ENCODE results near the gene EGFL6.
"Not testable (repeated sequence)": the region's sequence is repeated elsewhere in the genome, so short reads cannot be mapped to it uniquely, and the experiment has no call there.

EGFL6 gene

DNA sequence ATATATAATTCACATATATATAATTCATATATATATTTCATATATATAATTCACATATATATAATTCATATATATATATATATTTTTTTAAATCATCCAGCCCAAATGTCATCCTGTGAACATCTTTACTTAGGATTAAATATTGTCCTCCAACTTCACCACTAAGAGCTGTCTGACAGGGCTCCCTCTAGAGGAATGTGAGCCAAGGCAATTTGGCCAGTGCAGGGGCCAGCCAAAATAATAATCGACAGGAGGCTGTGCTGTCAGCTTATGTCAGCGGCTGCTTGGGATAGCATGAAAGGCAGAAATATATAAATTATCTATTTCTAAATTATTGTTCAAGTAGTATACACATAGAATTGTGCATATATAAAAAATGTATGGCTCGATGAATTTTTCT lies 29.5 kb downstream of the EGFL6 start:
- FAIRE-seq = no peak

GRCh38 chrX:13599491-13599890 lies 30.1 kb downstream of the EGFL6 start:
- no peak for FAIRE-seq

DNA sequence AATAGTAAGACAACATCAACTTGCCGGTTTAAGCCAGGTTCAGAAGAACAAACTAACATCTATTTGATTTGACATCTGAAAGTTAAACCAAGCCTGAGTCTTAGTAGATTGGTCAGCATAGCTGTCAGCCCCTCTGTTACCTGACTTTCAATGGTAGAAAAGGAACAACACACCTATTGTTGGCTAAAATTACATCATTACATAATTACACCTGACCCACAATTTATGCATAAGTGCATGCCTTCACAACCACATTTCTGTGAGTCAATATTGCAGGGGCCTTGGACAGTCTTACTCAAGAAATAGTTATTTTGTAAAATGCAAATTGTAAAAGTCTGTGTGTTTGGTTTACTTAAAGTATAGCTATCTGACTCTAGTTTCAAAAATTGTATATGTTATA lies 36.2 kb downstream of the EGFL6 start:
- FAIRE-seq = no peak

- FAIRE-seq = no peak
Measured at GRCh38 chrX:13607331-13607995, 38.1 kb downstream of the EGFL6 start.

- FAIRE-seq = no peak
Measured at GRCh38 chrX:13607996-13608365, 38.6 kb downstream of the EGFL6 start.

GRCh38 chrX:13614154-13614553 lies 44.8 kb downstream of the EGFL6 start:
- no peak for FAIRE-seq

DNA sequence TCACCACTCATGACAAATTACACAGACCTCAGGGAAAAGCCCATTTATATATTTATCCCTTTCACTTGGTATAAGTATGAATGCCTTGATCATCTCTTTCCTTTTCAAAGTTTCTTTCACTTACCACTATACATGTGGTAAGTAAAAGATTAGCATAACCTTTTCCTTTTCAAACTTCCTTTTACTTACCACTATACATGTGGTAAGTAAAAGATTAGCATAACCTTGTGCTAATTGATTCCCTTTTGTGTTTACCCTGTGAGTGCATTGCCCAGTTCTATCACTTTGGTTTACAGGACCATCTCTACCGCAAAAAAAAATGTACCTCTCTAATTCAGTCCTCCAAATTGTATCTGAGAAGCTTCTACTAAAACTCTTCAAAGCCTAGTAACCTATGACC lies 50.8 kb downstream of the EGFL6 start:
- FAIRE-seq = no peak

- no peak for FAIRE-seq
Measured at GRCh38 chrX:13622401-13622964, 53.1 kb downstream of the EGFL6 start.

DNA sequence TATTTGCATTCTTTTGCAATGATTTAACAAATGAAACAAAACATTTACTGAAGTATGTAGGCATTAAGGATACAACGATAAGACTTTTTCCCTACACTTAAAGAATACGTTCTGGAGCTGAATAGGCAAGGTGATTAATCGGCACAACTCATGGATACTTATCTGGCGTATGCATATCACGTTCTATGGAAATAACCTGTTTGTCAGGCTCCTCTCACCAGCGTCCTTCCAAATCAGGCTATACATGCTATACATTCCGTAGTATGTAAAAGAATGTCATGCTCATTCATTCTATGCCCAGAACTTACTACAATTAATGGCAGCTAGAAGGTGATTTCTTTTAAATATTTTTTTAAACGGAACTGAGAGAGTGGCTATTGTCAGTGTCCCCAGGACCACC lies 57.9 kb downstream of the EGFL6 start:
- FAIRE-seq = no peak

GRCh38 chrX:13637224-13637623 lies 67.8 kb downstream of the EGFL6 start:
- FAIRE-seq = not testable (repeated sequence)

DNA sequence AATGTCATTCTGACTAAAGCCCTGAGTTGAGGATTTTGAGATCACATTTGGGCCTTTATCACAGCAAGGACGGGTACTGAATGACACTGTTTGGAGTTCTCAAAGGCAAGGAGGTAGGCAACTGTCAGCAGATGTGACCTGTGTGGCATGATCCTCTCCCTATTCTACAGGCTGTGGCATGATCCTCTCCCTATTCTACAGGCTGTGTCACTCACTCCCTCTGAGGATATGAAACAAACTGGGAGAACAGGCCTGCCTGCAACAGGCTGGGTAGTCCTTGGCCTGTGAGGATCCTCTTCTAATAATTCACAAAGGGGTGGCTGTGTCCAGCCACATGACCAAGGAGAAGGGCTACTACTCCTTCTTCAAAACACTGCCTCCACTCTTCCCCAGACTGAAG lies 68.6 kb downstream of the EGFL6 start:
- FAIRE-seq = no peak

DNA sequence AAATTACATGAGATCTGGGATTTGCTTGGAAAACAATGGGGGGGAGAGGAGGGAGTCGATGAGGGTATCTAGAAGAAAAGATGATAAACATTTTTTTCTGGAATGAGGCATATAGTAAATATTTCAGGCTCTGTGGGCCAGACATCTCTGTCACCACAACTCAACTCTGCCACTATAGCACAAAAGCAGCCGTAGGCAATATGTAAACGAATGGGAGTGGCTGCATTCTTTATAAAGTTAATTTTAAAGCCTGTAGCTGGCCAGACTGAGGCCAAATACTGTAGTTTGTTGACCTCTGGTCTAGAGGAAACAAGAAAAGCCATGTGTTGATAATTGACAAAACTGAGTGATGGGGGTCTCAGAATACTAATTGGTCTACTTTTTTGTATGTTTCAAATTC lies 69.4 kb downstream of the EGFL6 start:
- no peak for FAIRE-seq

DNA sequence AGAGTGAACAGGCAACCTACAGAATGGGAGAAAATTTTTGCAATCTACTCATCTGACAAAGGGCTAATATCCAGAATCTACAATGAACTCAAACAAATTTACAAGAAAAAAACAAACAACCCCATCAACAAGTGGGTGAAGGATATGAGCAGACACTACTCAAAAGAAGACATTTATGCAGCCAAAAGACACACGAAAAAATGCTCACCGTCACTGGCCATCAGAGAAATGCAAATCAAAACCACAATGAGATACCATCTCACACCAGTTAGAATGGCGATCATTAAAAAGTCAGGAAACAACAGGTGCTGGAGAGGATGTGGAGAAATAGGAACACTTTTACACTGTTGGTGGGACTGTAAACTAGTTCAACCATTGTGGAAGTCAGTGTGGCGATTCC lies 72.3 kb downstream of the EGFL6 start:
- FAIRE-seq = not testable (repeated sequence)

DNA sequence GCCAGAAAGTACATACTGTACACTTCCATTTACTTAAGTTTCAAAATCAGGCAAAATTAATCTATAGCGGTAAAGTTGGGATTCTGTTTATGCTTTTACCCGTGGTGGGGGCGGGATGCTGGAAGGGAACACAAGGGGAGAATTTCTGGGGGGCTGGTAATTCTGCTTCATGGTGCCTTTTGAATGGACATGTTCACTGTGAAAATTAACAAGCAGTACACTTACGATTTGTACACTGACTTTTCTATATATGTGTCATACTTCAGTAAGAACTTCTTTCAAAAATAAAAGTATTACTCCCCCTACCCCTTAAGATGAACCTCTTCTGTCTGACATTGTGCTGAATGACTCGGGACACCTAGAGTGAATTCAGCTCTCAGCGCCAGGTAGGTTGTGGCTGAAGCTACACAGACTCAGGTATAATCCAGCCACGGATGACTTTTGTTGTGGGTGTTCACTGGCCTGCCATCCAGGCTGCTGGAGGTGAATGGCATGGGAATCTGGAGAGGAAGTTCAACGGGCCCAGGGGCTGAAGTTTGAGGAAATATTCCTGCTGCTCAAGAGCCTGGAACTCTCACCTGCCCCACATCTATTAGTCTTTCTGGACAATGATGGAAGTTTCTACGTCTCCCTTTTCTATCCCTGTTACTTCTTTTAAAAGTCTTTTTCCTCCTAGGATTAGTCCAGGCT lies 76.2 kb downstream of the EGFL6 start:
- FAIRE-seq = no peak

GRCh38 chrX:13646154-13646549 lies 76.8 kb downstream of the EGFL6 start:
- FAIRE-seq = peak; percentile 87

DNA sequence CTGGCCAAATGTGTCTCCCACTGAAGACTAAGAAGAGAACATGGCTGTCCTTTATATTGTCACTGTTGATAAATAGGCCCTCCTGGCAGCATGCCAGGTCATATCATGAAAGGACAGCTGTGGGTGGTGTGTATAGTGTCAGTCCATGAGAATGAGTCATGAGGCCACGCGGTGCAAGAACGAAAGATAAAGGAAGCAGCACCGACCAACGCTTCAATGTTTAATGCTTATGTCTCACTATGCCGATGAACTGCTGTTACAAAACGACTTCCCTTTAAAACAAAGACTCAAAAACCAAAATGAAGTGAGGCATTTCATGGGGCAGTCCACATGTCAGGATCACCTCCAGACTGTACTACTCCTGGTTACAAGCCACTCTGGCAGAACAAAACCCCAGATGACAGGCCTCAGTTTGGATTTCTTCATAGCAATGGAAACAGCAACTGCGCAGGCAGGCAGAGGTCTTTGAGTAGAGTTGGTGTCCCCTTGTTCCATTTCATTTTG lies 78.4 kb downstream of the EGFL6 start:
- no peak for FAIRE-seq

GRCh38 chrX:13648336-13648735 lies 78.9 kb downstream of the EGFL6 start:
- FAIRE-seq = not testable (repeated sequence)

GRCh38 chrX:13649838-13650237 lies 80.4 kb downstream of the EGFL6 start:
- no peak for FAIRE-seq

DNA sequence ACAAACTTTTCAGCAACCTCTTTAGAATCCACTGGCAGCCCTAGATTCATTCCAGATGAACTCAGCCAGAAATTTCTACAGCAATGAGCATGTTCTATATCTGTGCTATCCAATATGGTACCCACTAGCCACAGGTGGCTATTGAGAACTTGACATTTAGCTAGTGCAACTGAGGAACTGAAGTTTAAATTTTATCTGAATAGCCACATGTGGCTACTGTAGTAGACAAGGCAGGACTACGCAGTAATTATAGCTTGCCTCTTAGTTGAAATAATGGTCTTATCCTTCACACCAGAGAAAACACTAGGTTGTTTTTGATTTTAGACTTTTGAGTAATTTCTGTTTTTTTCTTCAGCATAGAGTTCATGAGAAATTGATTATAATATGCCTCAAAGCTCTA lies 80.9 kb downstream of the EGFL6 start:
- FAIRE-seq = no peak

DNA sequence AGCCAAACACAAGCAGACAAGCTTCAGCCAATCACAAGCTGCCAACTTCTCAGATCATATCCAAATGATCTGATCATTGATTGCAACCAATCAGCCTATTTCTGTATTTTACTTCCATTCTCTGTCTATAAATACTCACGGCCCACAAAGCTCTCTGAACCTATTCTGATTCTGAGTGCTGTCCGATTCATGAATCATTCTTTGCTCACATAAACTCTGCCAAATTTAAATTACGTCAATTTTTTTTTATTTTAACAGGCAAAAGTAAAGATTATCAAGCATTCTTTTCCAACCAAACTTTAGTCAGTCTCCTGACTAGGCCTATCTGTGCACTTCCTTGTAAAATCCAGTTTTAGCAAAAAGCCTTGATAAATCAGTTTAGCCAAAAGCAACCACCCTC lies 81.7 kb downstream of the EGFL6 start:
- FAIRE-seq = no peak

DNA sequence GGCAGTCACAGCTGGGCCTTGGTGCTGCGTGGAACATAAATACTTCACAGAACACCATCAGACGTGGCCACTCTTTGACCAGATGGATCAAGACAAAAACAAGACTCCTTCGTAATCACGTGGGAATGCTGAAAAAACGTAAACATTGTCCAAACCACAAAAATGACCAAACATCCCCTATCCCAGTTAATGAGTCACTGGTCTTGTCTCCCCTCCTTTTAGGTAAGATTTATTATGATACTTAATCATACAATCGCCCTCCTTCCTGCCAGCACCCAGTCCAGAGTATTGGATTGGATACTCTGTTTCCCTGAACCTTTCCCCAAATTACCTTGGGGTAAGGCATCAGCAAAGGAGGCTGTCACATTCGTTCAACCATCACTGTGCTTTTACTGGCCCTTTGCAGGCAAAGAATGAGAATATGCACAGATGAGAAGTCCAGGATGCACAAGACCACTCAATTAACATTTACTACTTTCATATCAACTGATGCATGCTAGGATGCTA lies 82.9 kb downstream of the EGFL6 start:
- no peak for FAIRE-seq

DNA sequence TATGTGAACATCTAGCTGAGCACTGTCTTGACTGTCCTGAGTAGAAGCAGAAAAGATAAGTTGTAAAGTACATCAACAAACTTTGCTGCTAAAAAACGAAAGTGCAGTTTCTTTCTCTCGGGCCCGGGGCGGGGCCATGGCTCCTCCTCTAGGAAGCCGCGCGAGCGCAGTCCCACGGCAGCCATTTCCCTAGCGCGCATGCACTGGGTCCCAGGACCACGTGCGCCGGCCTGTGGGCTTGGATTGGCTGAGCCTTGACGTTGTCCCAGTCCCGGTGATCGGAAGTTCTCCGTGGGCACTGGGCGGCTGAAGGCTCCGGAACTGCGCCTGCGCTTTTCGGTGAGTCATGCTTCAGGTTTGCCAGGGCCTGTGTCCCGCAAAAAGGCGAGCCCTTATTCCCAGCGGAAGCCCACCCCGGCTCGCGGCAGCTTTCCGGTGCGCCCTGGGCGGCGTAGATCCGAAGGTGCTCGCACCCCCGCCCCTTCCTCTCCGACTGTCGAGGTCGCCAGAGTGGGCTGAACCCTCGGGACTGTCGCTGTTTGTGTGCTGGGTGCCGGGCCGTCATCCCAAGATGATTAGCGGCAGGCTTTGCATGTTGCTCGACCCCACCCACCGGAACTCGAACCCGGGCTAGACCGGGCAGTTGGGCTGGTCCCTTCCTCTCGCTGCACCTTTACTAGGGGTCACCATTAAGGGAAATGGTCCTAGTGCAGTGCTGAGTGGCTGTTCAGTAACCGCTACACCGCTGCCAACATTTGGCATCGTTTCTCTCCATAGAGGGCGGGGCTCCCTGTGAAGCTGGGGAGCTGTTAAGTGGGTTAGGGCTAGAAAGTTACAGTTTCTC lies 83.7 kb downstream of the EGFL6 start, which contains the start of gene TCEANC:
TSS of gene TCEANC (plus strand) at position 292 of the 844 bp plus-strand sequence. CDS start 9,368 bp downstream, outside the sequence.
- peak; percentile 98 for FAIRE-seq

DNA sequence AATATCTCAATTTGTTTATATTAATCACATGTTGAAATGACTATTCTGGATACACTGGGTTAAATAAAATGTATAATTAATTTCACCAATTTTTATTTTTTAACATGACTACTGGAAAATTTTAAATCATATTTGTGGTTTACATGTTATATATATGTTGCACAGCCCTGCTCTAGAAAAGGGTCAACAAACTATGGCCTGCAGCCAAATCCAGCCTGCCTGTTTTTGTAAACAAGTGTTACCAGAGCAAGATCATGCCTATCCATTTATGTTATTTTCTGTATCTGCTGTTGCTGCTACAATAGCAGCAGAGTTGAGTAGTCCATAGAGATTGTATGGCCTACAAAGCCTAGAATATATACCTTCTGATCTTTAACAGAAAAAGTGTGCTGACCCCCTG lies 84.7 kb downstream of the EGFL6 start:
- FAIRE-seq = no peak

Data from islet of Langerhans (tissue), 1 donor.